BLaER1 (cell line): ENCODE measurements around the gene PTTG1.

Source experiments
- H3K27ac ChIP-seq: shearing (Covaris generic); formaldehyde crosslinking; 2 replicates; pipeline ENCODE4 v1.8.1; 2022
- H3K27me3 ChIP-seq: shearing (Covaris generic); formaldehyde crosslinking; 2 replicates; pipeline ENCODE4 v1.8.1; 2022
- H3K36me3 ChIP-seq: shearing (Covaris generic); formaldehyde crosslinking; 2 replicates; pipeline ENCODE4 v1.8.1; 2022
- H3K4me1 ChIP-seq: shearing (Covaris generic); formaldehyde crosslinking; 2 replicates; pipeline ENCODE4 v1.8.1; 2022
- H3K4me2 ChIP-seq: shearing (Covaris generic); formaldehyde crosslinking; 2 replicates; pipeline ENCODE4 v1.8.1; 2022
- H3K4me3 ChIP-seq: shearing (Covaris generic); formaldehyde crosslinking; 2 replicates; pipeline ENCODE4 v1.8.1; 2022
- H3K9ac ChIP-seq: shearing (Covaris generic); formaldehyde crosslinking; 2 replicates; pipeline ENCODE4 v1.8.1; 2022
- H3K9me3 ChIP-seq: shearing (Covaris generic); formaldehyde crosslinking; 2 replicates; pipeline ENCODE4 v1.8.1; 2022
- H4K20me1 ChIP-seq: shearing (Covaris generic); formaldehyde crosslinking; 2 replicates; pipeline ENCODE4 v1.8.1; 2022
- Cebpa-rat ChIP-seq: shearing (Covaris generic); IDR thresholded peaks from 2 replicates; pipeline ENCODE4 v1.8.1; 2022

PTTG1 gene

GRCh38 chr5:160477266-160477970 is 55.8 kb downstream of the PTTG1 start:
- H3K27ac ChIP-seq, result no peak overlapping the region
- no peak overlapping the region for H3K4me2 ChIP-seq
- no peak overlapping the region for H3K4me3 ChIP-seq
- H3K9me3 ChIP-seq, result no peaks in the 10 kb centered on the region
- no peak for TF ChIP-seq Cebpa-rat
- H4K20me1 ChIP-seq, result peaks cover 90% of the 10 kb centered on the region
- peaks cover 90% of the 10 kb centered on the region for H3K36me3 ChIP-seq
- no peaks in the 10 kb centered on the region for H3K27me3 ChIP-seq
- H3K4me1 ChIP-seq, result peaks cover 37% of the 10 kb centered on the region
- H3K9ac ChIP-seq, result no peak overlapping the region

- H3K9me3 ChIP-seq, result no peaks in the 10 kb centered on the region
- peaks cover 92% of the 10 kb centered on the region for H3K36me3 ChIP-seq
- no peaks in the 10 kb centered on the region for H3K27me3 ChIP-seq
- H3K4me1 ChIP-seq, result peaks cover 30% of the 10 kb centered on the region
- no peak overlapping the region for H3K27ac ChIP-seq
- H3K9ac ChIP-seq, result no peak overlapping the region
- no peak overlapping the region for H3K4me2 ChIP-seq
- no peak overlapping the region for H3K4me3 ChIP-seq
- TF ChIP-seq Cebpa-rat, result no peak
- peaks cover 97% of the 10 kb centered on the region for H4K20me1 ChIP-seq
Observed at GRCh38 chr5:160478163-160478562, 56.5 kb downstream of the PTTG1 start.
